IMR-90 (cell line): ENCODE measurements around the gene ADAMTS17. TPM values are rescaled to one million over a fixed set of nuclear protein-coding genes. Genes with fewer than 3 reads are reported as not detected.

ENCODE experiments used
- ATAC-seq: fragments of 200-7000 bp; cut with Tn5 transposase; 2 replicates; pipeline ENCODE4 v1.9.1; 2020; ENCODE audit warnings: low read depth, mild to moderate bottlenecking, moderate library complexity
- BruUV-seq: library from RNA; stranded (reverse); fragments of 400-500 nt; replicated peaks from 2 replicates; lab custom pipeline; 2021; lab: Mats Ljungman, UMichigan
- CTCF ChIA-PET: fragments of 300-600 bp; formaldehyde crosslinking; extraction: SDS; loops from one replicate; lab custom pipeline; 2021; ENCODE audit warnings: antibody characterized with exemption; lab: Yijun Ruan, JAX
- POLR2A ChIA-PET: fragments of 300-600 bp; sonication (Branson Sonifier 250); formaldehyde crosslinking; loops from one replicate; lab custom pipeline; 2022; ENCODE audit warnings: antibody characterized with exemption; ENCODE audit not compliant: unreplicated experiment; lab: Charles Lee
- DNase-seq: peaks from one replicate; pipeline ENCODE4 v3.0.0; 2013
- H2AFZ ChIP-seq: replicated peaks from 2 replicates; pipeline ENCODE3; 2013; ENCODE audit warnings: low read length, mild to moderate bottlenecking; ENCODE audit not compliant: poor library complexity
- H2AK5ac ChIP-seq: 2 replicates; pipeline ENCODE4 v1.6.1; 2013; ENCODE audit warnings: low read depth, low read length, inconsistent platforms
- H2AK9ac ChIP-seq: replicated peaks from 2 replicates; pipeline ENCODE3; 2013; ENCODE audit warnings: mild to moderate bottlenecking, low read depth, low read length, moderate library complexity; ENCODE audit not compliant: poor library complexity
- H2BK120ac ChIP-seq: 2 replicates; pipeline ENCODE4 v1.6.1; 2013; ENCODE audit warnings: low read depth, low read length, inconsistent platforms
- H2BK15ac ChIP-seq: 3 replicates; pipeline ENCODE4 v1.6.1; 2013; ENCODE audit warnings: low read depth, low read length, inconsistent platforms
- H2BK20ac ChIP-seq: 2 replicates; pipeline ENCODE4 v1.6.1; 2013; ENCODE audit warnings: low read depth, mild to moderate bottlenecking, inconsistent platforms, low read length, moderate library complexity
- H2BK5ac ChIP-seq: 2 replicates; pipeline ENCODE4 v1.6.1; 2013; ENCODE audit warnings: mild to moderate bottlenecking, low read depth, low read length, inconsistent platforms; ENCODE audit not compliant: poor library complexity, severe bottlenecking
- H3K14ac ChIP-seq: replicated peaks from 2 replicates; pipeline ENCODE4 v1.6.1; 2013; ENCODE audit warnings: low read depth, low read length, inconsistent platforms
- H3K18ac ChIP-seq: 2 replicates; pipeline ENCODE4 v1.6.1; 2013; ENCODE audit warnings: low read depth, low read length, control low read depth
- H3K23ac ChIP-seq: 2 replicates; pipeline ENCODE4 v1.6.1; 2013; ENCODE audit warnings: low read depth, low read length, inconsistent platforms
- H3K27ac ChIP-seq: 2 replicates; pipeline ENCODE4 v1.5.1; 2013; ENCODE audit warnings: mild to moderate bottlenecking, control low read depth, low read length; ENCODE audit not compliant: insufficient read depth
- H3K27me3 ChIP-seq: 2 replicates; pipeline ENCODE4 v1.6.1; 2013; ENCODE audit warnings: low read length; ENCODE audit not compliant: control insufficient read depth, insufficient read depth
- H3K36me3 ChIP-seq: 2 replicates; pipeline ENCODE4 v1.6.1; 2013; ENCODE audit warnings: low read length, mixed read lengths; ENCODE audit not compliant: control insufficient read depth, insufficient read depth
- H3K4ac ChIP-seq: 2 replicates; pipeline ENCODE4 v1.6.1; 2013; ENCODE audit warnings: low read depth, low read length, inconsistent platforms
- H3K4me1 ChIP-seq: 2 replicates; pipeline ENCODE4 v1.6.1; 2013; ENCODE audit warnings: low read length, mixed read lengths; ENCODE audit not compliant: control insufficient read depth, insufficient read depth
- H3K4me2 ChIP-seq: 2 replicates; pipeline ENCODE4 v1.6.1; 2013; ENCODE audit warnings: low read depth, mild to moderate bottlenecking, control low read depth, low read length, moderate library complexity
- H3K4me3 ChIP-seq: 2 replicates; pipeline ENCODE4 v1.5.1; 2013; ENCODE audit warnings: low read depth, mild to moderate bottlenecking, control low read depth, low read length, moderate library complexity; ENCODE audit not compliant: insufficient read depth
- H3K56ac ChIP-seq: 2 replicates; pipeline ENCODE4 v1.6.1; 2013; ENCODE audit warnings: low read length, inconsistent platforms; ENCODE audit not compliant: insufficient read depth; ENCODE audit errors: extremely low read depth
- H3K79me1 ChIP-seq, 2 experiments: 2 replicates each; pipeline ENCODE4 v1.6.1; 2013; ENCODE audit warnings: low read length in 2 of 2, inconsistent platforms in 1 of 2, low read depth in 1 of 2
- H3K9ac ChIP-seq: 2 replicates; pipeline ENCODE4 v1.6.1; 2013; ENCODE audit warnings: low read depth, low read length, control low read depth
- H3K9me1 ChIP-seq: 2 replicates; pipeline ENCODE4 v1.6.1; 2013; ENCODE audit warnings: low read length, inconsistent platforms; ENCODE audit not compliant: insufficient read depth
- H3K9me3 ChIP-seq: 2 replicates; pipeline ENCODE4 v1.6.1; 2013; ENCODE audit warnings: low read length; ENCODE audit not compliant: control insufficient read depth, insufficient read depth
- H4K20me1 ChIP-seq: 2 replicates; pipeline ENCODE4 v1.6.1; 2013; ENCODE audit warnings: low read length, inconsistent platforms; ENCODE audit not compliant: insufficient read depth
- H4K5ac ChIP-seq: 2 replicates; pipeline ENCODE4 v1.6.1; 2013; ENCODE audit warnings: mild to moderate bottlenecking, low read depth, low read length, control low read depth
- H4K8ac ChIP-seq, 2 experiments: 2 replicates each; pipeline ENCODE4 v1.6.1; 2013; ENCODE audit warnings: low read depth in 2 of 2, low read length in 2 of 2, control low read depth in 1 of 2, inconsistent platforms in 1 of 2
- H4K91ac ChIP-seq: 2 replicates; pipeline ENCODE4 v1.6.1; 2013; ENCODE audit warnings: low read depth, low read length, inconsistent platforms; ENCODE audit not compliant: insufficient read depth
- BHLHE40 ChIP-seq: fragments of 150-350 bp; IDR thresholded peaks from 2 replicates; pipeline ENCODE4 v1.6.1; 2016; ENCODE audit warnings: mild to moderate bottlenecking, low read depth, low read length
- CEBPB ChIP-seq: IDR thresholded peaks from 2 replicates; pipeline ENCODE4 v1.6.1; 2012; ENCODE audit warnings: low read depth, low read length, improper control_type of control experiment
- CHD1 ChIP-seq: IDR thresholded peaks from 2 replicates; pipeline ENCODE4 v1.6.1; 2012; ENCODE audit warnings: low read depth, low read length, improper control_type of control experiment
- CTCF ChIP-seq: conservative IDR thresholded peaks from 2 replicates; pipeline ENCODE4 v1.5.1; 2012; ENCODE audit warnings: mild to moderate bottlenecking, low read depth, low read length, improper control_type of control experiment
- ELK1 ChIP-seq: fragments of 150-350 bp; IDR thresholded peaks from 2 replicates; pipeline ENCODE4 v1.6.1; 2016; ENCODE audit warnings: low read depth, mild to moderate bottlenecking, low read length, moderate library complexity, borderline replicate concordance
- FOS ChIP-seq: fragments of 150-350 bp; IDR thresholded peaks from 2 replicates; pipeline ENCODE4 v1.6.1; 2016; ENCODE audit warnings: low read depth, low read length
- MAFK ChIP-seq: IDR thresholded peaks from 2 replicates; pipeline ENCODE4 v1.6.1; 2012; ENCODE audit warnings: low read depth, low read length, improper control_type of control experiment
- MAZ ChIP-seq: IDR thresholded peaks from 2 replicates; pipeline ENCODE4 v1.6.1; 2012; ENCODE audit warnings: low read depth, mild to moderate bottlenecking, low read length, improper control_type of control experiment, moderate library complexity, borderline replicate concordance
- MXI1 ChIP-seq: IDR thresholded peaks from 2 replicates; pipeline ENCODE4 v1.6.1; 2012; ENCODE audit warnings: low read depth, mild to moderate bottlenecking, low read length, moderate library complexity, borderline replicate concordance
- NFE2L2 ChIP-seq: fragments of 150-350 bp; IDR thresholded peaks from 2 replicates; pipeline ENCODE4 v1.6.1; 2016; ENCODE audit warnings: low read depth, mild to moderate bottlenecking, low read length
- POLR2A ChIP-seq: IDR thresholded peaks from 2 replicates; pipeline ENCODE4 v1.6.1; 2012; ENCODE audit warnings: mild to moderate bottlenecking, low read depth, low read length
- RAD21 ChIP-seq: IDR thresholded peaks from 2 replicates; pipeline ENCODE4 v1.6.1; 2012; ENCODE audit warnings: low read length, improper control_type of control experiment
- RCOR1 ChIP-seq: IDR thresholded peaks from 2 replicates; pipeline ENCODE4 v1.6.1; 2012; ENCODE audit warnings: mild to moderate bottlenecking, low read length, improper control_type of control experiment; ENCODE audit not compliant: insufficient replicate concordance
- RFX5 ChIP-seq: IDR thresholded peaks from 2 replicates; pipeline ENCODE4 v1.8.0; 2012; ENCODE audit warnings: low read depth, mild to moderate bottlenecking, low read length, moderate library complexity
- SMC3 ChIP-seq: fragments of 150-350 bp; IDR thresholded peaks from 2 replicates; pipeline ENCODE4 v1.6.1; 2016; ENCODE audit warnings: low read depth, mild to moderate bottlenecking, antibody characterized with exemption, low read length, moderate library complexity
- WGBS, 2 experiments: methylation state at CpG; one replicate each; pipeline versions ENCODE4 v1.1.5 to v1.1.7; 2013; ENCODE audit warnings: missing lambda C conversion rate in 2 of 2; ENCODE audit not compliant: insufficient read length in 1 of 2; ENCODE audit errors: extremely low coverage in 2 of 2; 5-methylcytosine and 5-hydroxymethylcytosine counted together
- dilution Hi-C: fragments of 300-500 bp; cut with HindIII; formaldehyde crosslinking; loops from one replicate; pipeline ENCODE4 v1.14.3; 2018; ENCODE audit warnings: low sequenced_read_pairs; ENCODE audit not compliant: unreplicated experiment
- in situ Hi-C: fragments of 300-500 bp; cut with MboI; formaldehyde crosslinking; loops from 3 replicates; pipeline ENCODE4 v1.14.3; 2019; ENCODE audit warnings: low sequenced_read_pairs, inconsistent platforms, mixed read lengths
- intact Hi-C: fragments of 100-400 bp; cut with micrococcal nuclease; formaldehyde crosslinking; loops from 2 replicates; pipeline ENCODE4 v1.10.0; 2022
- polyA plus RNA-seq, 3 experiments: library from polyadenylated mRNA; depleted of rRNA; stranded (reverse); fragments of >200 nt; gene quantifications; 2 replicates each; pipeline ENCODE4 v1.2.3, GENCODE V29; 2012; ENCODE audit warnings: low replicate concordance in 1 of 3
- total RNA-seq: library from RNA; depleted of rRNA; stranded (reverse); fragments of >200 nt; gene quantifications from 2 replicates; pipeline ENCODE4 v1.2.3, GENCODE V29; 2012
- TF ChIP-seq, protein P1 (sequence below): fragments of 150-350 bp; IDR thresholded peaks from 2 replicates; pipeline ENCODE4 v1.6.1; 2017; ENCODE audit warnings: mild to moderate bottlenecking, antibody characterized with exemption, low read length, low read depth

The ADAMTS17 gene
- total and polyA plus RNA-seq, 2 of the 4 experiments (the other 2 are of a cell fraction), result 0.03 TPM; not detected in 1

GRCh38 chr15:100020189-100020588 lies 321.6 kb downstream of the ADAMTS17 start:
- H4K8ac ChIP-seq, result no peak overlapping the region
- no peak overlapping the region for H3K4ac ChIP-seq
- no CpG with 5 or more reads among the region's 6 CpGs for WGBS, 2 experiments
- ChIA-PET CTCF (no interaction called here), POLR2A (no interaction called here)
- H3K56ac ChIP-seq, result no peak overlapping the region
- no peaks in the 10 kb centered on the region for H3K36me3 ChIP-seq
- H3K4me3 ChIP-seq, result no peak overlapping the region
- no peak overlapping the region for H3K4me2 ChIP-seq
- no peak overlapping the region for H3K18ac ChIP-seq
- H3K9me3 ChIP-seq, result peaks cover 12% of the 10 kb centered on the region; the same call in 1 of the 2 replicates
- H3K27me3 ChIP-seq, result no peaks in the 10 kb centered on the region
- BruUV-seq, result no TSS peak
- no peak overlapping the region for H2AK5ac ChIP-seq
- no peak overlapping the region for H2AK9ac ChIP-seq
- no peak overlapping the region for H2BK15ac ChIP-seq
- no peak overlapping the region for H2BK5ac ChIP-seq
- ATAC-seq (no peak), DNase-seq (no peak)
- H4K20me1 ChIP-seq, result no peaks in the 10 kb centered on the region
- H2BK20ac ChIP-seq, result no peak overlapping the region
- no peak overlapping the region for H3K14ac ChIP-seq
- intact Hi-C loops, result no loop called here
- H3K79me1 ChIP-seq, result no peaks in the 10 kb centered on the region
- no peak overlapping the region for H2BK120ac ChIP-seq
- no peak for TF ChIP-seq CEBPB
- no peak for TF ChIP-seq RFX5
- TF ChIP-seq BHLHE40, result no peak
- no peak for TF ChIP-seq FOS
- TF ChIP-seq, protein P1, sequence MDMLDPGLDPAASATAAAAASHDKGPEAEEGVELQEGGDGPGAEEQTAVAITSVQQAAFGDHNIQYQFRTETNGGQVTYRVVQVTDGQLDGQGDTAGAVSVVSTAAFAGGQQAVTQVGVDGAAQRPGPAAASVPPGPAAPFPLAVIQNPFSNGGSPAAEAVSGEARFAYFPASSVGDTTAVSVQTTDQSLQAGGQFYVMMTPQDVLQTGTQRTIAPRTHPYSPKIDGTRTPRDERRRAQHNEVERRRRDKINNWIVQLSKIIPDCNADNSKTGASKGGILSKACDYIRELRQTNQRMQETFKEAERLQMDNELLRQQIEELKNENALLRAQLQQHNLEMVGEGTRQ, result no peak
- no peak for TF ChIP-seq SMC3
- TF ChIP-seq MAFK, result no peak
- no peak for TF ChIP-seq NFE2L2
- no peak for TF ChIP-seq ELK1
- no peak for TF ChIP-seq MAZ
- TF ChIP-seq POLR2A, result no peak
- no peak for TF ChIP-seq CHD1
- TF ChIP-seq RAD21, result no peak
- no peak for TF ChIP-seq RCOR1
- TF ChIP-seq CTCF, result no peak
- TF ChIP-seq MXI1, result no peak
- H3K9me1 ChIP-seq, result no peaks in the 10 kb centered on the region
- H3K23ac ChIP-seq, result no peak overlapping the region
- in situ Hi-C loops, result no loop called here
- no peak overlapping the region for H2AFZ ChIP-seq
- no peak overlapping the region for H3K27ac ChIP-seq
- dilution Hi-C loops, result no loop called here
- H4K5ac ChIP-seq, result no peak overlapping the region
- H4K91ac ChIP-seq, result no peak overlapping the region
- H3K4me1 ChIP-seq, result no peaks in the 10 kb centered on the region
- no peak overlapping the region for H3K9ac ChIP-seq
